Testis (tissue), 2 donors: ENCODE measurements around the gene ARTN.

Source experiments
- CTCF ChIP-seq, 3 experiments: fragments of 450-650 bp in 2 of 3; fragments of 200-600 bp in 1 of 3; sonication (generic) in 1 of 3; IDR thresholded peaks; one replicate each; pipeline ENCODE4 v1.5.1; 2016 to 2019; ENCODE audit warnings: antibody characterized with exemption in 3 of 3, mild to moderate bottlenecking in 2 of 3, moderate library complexity in 1 of 3
- POLR2A ChIP-seq: fragments of 450-650 bp; IDR thresholded peaks from one replicate; pipeline ENCODE4 v1.6.1; 2017; ENCODE audit warnings: antibody characterized with exemption, mild to moderate bottlenecking, moderate library complexity

GRCh38 chr1:43931711-43932660, 1.6 kb upstream of the ARTN start:
- TF ChIP-seq POLR2A (no peak), CTCF (IDR thresholded peaks at IDR 0.05) (no peak)
